Middle frontal gyrus (tissue), 1 donor: ENCODE data around the gene GSTM5.
"Not testable (repeated sequence)": the region's sequence is repeated elsewhere in the genome, so short reads cannot be mapped to it uniquely, and the experiment has no call there.

Source experiments
- DNase-seq: peaks from one replicate; pipeline ENCODE4 v3.0.0-alpha.2; 2015; ENCODE audit warnings: low spot score; ENCODE audit errors: extremely low spot score

The GSTM5 gene

DNA sequence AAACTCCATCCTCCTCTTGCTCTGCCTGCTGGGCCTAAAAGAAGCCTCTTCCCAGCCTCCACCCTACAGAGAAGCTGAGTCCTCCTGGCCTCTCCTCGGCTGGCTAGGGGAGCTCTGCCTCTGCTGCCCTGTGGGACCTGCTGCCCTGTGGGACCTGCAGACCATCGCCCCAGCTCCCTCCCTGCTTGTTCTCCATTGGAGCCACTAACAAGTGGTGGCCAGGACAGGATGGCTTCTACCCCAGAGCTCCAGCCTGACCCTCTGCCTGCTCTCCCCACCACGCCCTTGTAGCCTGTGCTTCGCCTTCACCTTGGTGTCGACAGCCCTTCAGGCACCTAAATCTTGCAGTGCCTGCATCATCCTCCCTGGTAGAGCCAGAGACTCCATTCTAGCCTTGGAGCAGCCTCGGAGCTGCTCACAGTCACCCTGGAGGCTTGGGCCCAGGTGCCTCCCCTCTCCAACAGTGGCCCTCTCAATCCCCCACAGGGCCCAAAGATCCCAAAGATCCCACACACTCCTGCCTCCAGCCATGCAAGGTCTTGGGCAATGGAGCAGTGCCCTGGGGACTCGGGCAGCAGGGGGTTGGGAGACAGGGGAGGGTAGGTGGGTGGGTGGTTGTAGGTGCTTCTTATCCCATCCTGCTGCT is 48.7 kb downstream of the GSTM5 start:
- no peak for DNase-seq

DNA sequence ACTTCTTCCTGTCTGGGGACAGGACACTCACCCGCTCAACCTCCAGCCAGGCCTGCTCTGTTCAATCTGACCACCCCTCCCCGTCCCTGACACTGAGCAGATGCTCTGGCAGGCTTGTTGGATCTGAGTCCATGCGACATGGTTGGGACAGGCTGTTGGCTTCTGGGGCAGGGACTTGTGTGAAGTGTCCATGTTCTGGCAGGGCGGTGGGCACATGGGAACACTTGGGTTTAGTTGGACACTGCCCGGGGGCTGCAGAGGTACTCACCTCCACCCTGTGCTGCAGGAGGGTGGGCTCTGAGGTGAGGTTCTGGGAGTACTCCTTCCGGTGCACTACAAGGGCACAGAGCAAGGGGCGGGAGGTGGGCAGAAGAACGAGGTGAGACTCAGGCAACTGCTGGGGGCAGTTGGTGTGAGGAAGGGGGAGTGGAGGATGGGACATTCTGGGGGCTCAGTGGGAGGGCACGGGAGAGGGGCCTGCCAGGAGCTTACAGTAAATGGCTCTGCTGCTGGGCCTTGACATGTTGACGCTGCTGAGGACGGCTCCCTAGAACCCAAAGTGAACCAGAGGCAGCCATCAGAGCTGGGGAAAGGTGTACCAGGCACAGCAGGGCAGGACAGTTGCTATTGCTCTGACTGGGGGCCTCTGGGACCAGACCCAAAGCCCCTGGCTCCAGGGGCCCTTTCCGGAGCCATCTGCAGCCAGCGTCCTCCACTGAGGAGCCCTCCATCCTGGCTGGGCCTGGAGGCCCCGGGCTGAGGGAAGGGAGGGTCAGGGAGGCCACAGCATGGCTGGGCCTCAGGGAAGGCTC is 49.4 kb downstream of the GSTM5 start:
- no peak for DNase-seq

DNA sequence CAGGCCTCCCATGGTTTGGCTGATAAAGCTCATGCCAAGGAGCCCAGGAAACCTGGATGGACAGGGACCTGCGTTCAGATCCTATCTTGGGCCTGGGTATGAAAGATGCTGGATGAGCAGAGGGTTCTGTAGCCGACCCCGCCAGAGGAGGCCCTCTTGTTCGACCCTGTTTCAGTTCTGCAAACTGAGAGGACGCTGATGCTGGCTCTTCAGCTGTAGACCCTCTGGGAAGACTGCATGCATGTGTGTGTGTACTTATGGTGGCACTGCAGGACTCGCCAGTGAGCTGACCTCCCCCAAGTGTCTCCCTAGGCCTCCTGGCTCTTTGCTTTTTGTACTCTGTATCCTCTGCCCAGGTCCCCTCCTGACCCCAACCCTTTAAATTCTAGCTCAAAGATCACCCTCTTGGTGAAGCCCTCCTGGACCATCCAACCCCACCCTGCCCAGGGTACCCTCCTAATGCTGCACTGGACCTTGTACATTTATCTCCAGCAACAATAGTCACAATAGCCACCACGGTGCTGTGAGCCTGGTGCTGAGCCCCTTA is 50.1 kb downstream of the GSTM5 start:
- no peak for DNase-seq

DNA sequence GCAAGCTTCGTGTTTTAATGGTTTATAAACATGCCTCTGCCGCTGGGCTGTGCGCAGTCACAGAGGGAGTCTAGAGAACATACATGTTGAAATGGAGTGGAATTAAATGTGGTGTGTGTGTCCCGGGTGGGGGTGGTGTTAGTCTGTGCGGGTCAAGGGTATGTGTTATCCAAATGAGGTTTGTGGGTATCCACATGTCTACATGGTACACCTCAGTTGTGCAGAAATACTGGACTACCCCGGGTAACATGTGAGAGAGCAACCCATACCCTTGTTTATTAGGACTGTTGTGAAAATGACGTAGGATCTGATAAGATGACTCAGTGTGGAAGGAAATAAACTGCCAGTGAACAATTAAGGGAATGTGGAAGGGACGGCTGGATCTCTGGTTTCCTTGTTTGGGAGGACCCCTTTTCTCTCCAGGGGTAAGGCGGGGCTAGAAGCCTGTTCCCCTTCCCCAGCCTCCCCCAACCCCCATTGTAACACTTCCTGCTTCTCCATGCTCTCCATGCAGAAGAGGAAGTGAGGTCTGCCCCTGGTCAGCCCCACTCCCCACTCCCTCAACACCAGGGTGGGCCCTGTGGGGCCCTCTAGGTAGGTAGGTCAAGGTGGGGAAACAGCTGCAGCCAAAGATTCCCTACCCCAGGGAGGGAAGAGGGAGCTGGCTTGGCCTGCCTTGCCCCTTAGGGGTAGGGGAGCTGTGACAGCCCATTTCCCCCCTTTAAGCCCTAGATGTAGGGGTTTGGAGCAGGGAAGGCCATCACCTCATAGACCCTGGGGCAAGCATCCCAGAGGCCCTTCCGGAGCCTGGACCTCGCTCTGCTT is 51.0 kb downstream of the GSTM5 start:
- DNase-seq = no peak

DNA sequence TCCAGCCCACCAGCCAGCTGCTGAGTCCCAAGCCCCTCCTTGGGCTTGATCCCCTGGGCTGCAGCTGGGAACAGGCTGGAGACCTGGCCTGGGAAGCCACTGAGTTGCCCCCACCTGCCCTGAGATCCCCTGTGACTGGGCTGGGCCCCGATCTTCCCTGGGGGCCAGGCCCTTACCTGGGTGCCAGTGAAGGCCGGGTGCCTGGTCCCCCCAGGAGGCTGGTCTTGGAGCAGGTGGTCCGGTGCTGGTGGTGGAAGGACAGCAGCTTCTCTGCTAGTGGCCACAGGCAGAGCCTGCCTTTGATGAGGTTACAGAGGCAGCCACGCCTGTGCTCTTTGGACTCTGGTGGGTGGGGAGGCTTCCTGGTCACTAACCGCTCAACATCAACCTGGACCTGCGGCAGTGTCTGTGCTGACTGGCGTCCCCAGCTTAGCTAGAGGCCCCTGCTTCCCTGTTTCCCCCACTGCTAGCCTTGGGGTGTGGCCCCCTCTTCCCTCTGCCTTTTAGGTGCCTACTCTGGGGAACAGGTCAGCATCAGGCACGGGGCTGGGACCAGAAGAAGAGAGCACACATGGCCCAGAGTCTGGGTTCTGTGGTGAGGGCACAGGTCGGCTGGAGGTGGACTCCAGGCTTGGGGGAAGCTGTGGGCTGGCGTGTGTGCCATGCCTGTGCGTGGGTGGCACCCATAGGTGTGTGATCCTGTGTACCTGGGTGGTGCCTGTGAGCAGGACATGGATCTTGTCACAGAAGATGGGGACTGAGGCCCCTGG is 51.8 kb downstream of the GSTM5 start, which contains the start of gene EPS8L3:
Gene EPS8L3 (minus strand): TSS at position 278 of the 770 bp plus-strand sequence. CDS start 2,174 bp downstream, outside the sequence.
- no peak for DNase-seq

DNA sequence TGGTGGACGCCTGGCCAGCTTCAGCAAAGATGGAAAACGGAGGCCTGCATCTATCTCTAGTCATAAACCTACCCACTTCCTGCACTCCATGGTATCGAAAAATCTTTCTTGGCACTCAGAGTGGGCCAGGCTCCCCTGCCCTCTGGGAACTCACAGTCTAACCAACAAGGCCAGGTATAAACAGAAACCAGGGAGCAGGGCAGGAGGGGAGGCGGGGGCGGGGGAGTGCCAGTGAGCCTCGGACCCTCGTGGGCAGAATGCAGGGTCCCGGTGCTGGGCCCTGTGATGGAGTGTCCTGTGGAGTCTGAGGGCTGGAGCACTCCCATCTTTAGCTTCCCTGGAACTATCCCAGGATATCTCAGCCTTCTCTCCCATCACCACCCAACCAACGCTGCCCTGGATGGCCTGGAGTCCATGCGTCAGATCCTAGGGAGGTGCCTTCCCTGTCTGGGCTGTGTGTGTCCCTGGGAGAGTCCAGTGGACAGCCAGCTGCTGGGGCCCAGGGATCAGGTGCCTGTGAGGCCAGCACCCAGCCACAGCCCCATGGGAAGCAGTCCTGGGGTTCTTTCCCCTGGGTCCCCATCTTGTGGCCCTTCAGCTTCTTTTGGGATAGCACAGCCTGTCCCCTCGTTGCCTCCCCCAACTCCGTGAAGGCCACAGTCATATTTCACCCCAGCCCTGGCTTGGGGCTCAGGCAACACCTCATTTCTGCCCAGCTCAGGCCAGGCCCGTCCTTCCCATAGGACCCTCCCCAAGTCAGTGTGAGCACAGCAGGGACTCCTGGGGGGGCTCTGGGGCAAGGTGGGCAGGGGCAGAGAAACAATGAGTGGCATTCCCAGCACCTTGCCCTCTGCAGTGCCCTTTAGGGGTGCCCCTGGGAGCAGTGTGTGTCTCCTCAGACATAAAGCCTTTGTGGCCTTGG is 52.8 kb downstream of the GSTM5 start:
- no peak for DNase-seq

DNA sequence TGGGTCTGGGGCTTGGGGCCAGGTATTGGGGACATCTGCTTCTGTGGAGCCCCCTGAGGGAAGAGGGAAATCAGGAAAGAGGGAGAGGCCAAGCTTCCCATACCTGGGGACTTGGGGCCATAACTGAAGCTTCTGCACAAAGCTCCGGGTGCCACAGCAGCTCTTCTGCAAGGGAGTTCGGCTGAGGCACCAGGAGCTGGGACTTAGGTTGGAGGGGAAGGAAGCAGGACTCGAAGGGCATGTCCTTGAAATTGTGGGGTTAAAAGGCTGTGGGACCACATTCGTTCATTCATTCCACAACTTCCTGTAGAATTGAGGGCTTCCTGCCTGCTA is 53.4 kb downstream of the GSTM5 start:
- no peak for DNase-seq

DNA sequence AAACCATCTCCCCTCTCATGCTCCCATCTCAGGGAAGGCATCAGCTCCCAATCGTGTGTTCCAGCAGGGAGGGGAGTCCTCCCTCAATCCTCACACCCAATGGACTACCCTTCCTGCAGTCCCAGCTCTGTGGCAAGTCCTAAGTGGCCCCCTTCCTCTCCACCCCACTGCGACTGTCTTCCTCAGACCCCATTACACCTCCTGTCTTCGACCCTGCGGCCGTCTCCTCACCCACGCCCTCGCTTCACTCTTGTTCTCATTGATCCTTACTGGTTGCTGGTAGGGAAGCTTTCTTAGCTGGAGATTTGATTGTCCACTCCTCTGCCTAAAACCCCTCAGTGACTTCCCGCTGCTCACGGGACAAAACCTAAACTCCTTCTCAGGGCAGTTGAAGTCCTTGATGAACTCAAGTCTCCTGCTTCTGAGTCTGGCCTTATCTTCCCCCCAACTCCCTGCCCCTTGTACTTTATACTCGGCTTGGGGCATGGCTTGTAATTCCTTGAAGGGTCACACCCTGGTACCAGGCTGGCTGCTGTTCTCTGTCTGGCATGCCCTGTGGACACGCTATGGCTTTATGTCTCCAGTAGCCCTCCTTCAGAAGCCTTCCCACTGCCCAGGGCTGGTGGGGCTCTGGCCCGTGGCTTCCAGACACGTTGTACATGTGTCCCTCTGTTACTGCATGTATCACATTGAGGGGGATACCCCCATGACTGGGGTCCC is 54.0 kb downstream of the GSTM5 start:
- no peak for DNase-seq

DNA sequence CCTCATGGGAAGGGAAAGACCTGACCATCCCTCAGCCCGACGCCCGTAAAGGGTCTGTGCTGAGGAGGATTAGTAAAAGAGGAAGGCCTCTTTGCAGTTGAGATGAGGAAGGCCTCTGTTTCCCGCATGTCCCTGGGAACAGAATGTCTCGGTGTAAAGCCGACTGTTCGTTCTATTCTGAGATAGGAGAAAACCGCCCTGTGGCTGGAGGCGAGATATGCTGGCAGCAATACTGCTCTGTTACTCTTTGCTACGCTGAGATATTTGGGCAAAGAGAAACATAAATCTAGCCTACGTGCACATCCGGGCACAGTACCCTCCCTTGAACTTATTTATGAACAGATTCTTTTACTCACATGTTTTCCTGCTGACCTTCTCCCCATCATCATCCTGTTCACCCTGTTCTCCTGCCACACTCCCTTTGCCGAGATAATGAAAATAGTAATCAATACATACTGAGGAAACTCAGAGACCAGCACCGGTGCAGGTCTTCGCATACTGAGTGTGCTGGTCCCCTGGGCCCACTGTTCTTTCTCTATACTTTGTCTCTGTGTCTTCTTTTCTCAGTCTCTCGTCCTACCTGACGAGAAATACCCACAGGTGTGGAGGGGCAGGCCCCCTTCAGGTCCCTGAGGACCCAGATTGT is 55.1 kb downstream of the GSTM5 start:
- not testable (repeated sequence) for DNase-seq
